Lung microvascular endothelial cell (primary cell): Measurements from ENCODE around the gene NONO. TPM values are rescaled to one million over a fixed set of nuclear protein-coding genes. Genes with fewer than 3 reads are reported as not detected.

ENCODE experiments used
- total RNA-seq: library from RNA; depleted of rRNA; stranded (reverse); fragments of >200 nt; gene quantifications from 2 replicates; pipeline ENCODE4 v1.2.1, GENCODE V29; 2014

NONO gene
- total RNA-seq, 1 donor from 2014 or later = 280 TPM

Other genes with a start within 250 kb of the NONO start
- gene SNX12, start 215.3 kb upstream of the NONO start, total RNA-seq = 62.3 and 76.6 TPM in 2 replicates
- gene FOXO4, start 187.8 kb upstream of the NONO start, total RNA-seq = 5.2 and 11.7 TPM in 2 replicates
- gene CXorf65, start 176.9 kb upstream of the NONO start, total RNA-seq = not detected in 2 replicates
- gene IL2RG, start 172.1 kb upstream of the NONO start, total RNA-seq = not detected in 2 replicates
- gene MED12, start 165.0 kb upstream of the NONO start, total RNA-seq = 23.8 and 30.0 TPM in 2 replicates
- gene NLGN3, start 138.8 kb upstream of the NONO start, total RNA-seq = under 0.01 TPM in 2 replicates
- not detected in 2 replicates for gene GJB1, start 60.4 kb upstream of the NONO start, total RNA-seq
- 7.9 and 8.5 TPM in 2 replicates for gene ZMYM3, start 29.5 kb upstream of the NONO start, total RNA-seq
- gene ITGB1BP2, start 18.1 kb downstream of the NONO start, total RNA-seq = 0.22 and 0.40 TPM in 2 replicates
- gene TAF1, start 82.7 kb downstream of the NONO start, total RNA-seq = 23.8 and 28.4 TPM in 2 replicates
- gene OGT, start 249.5 kb downstream of the NONO start, total RNA-seq = 59.1 and 83.1 TPM in 2 replicates